ENCODE measurements around the gene HLA-G. TPM values are rescaled to one million over a fixed set of nuclear protein-coding genes. Genes with fewer than 3 reads are reported as not detected.

Gene HLA-G
- polyA plus RNA-seq, 2 donors: 0.07 to 0.12 TPM

Other genes starting within 250 kb of the HLA-G start
- not detected for gene OR2H2, start 242.7 kb upstream of the HLA-G start, polyA plus RNA-seq
- gene GABBR1, start 194.6 kb upstream of the HLA-G start, polyA plus RNA-seq: 10 to 100 TPM; 13.0 to 28.1 TPM
- gene MOG, start 170.7 kb upstream of the HLA-G start, polyA plus RNA-seq: not detected
- 1 to 10 TPM in 1 of 2 donors, under 1 TPM in 1; 0.06 to 1.3 TPM for gene ZFP57, start 146.7 kb upstream of the HLA-G start, polyA plus RNA-seq
- 10 to 100 TPM; 25.2 to 35.6 TPM for gene HLA-F, start 104.4 kb upstream of the HLA-G start, polyA plus RNA-seq
- 100 to 1,000 TPM; 197 to 259 TPM for gene HLA-A, start 114.7 kb downstream of the HLA-G start, polyA plus RNA-seq
- 10 to 100 TPM; 22.6 to 48.0 TPM for gene POLR1H, start 233.4 kb downstream of the HLA-G start, polyA plus RNA-seq
- 10 to 100 TPM; 41.0 to 54.8 TPM for gene PPP1R11, start 239.4 kb downstream of the HLA-G start, polyA plus RNA-seq
- 10 to 100 TPM; 11.8 to 15.6 TPM for gene RNF39, start 247.9 kb downstream of the HLA-G start, polyA plus RNA-seq

Measured in esophagus (tissue), 2 donors.